Cardiac fibroblast (primary cell): ENCODE results near the gene SEC24B.
"Not testable (repeated sequence)": the region's sequence is repeated elsewhere in the genome, so short reads cannot be mapped to it uniquely, and the experiment has no call there.

Experiments
- DNase-seq, 2 donors: peaks; one replicate each; pipeline versions ENCODE4 v3.0.0 to v3.0.0-alpha.2; 2010; ENCODE audit warnings: low read depth in 2 of 2
- H3K4me3 ChIP-seq, 2 donors: replicated peaks in 1 of 2; 1 replicate in 1 of 2; 2 replicates in 1 of 2; pipeline ENCODE4 v1.5.1; 2011; ENCODE audit warnings: low read depth in 2 of 2, low read length in 2 of 2, mild to moderate bottlenecking in 2 of 2, moderate library complexity in 1 of 2
- TF ChIP-seq, protein P1 (sequence below): IDR thresholded peaks from one replicate; pipeline ENCODE4 v1.5.1; 2011; ENCODE audit warnings: low read depth, mild to moderate bottlenecking, low read length, inconsistent platforms

SEC24B gene

DNA sequence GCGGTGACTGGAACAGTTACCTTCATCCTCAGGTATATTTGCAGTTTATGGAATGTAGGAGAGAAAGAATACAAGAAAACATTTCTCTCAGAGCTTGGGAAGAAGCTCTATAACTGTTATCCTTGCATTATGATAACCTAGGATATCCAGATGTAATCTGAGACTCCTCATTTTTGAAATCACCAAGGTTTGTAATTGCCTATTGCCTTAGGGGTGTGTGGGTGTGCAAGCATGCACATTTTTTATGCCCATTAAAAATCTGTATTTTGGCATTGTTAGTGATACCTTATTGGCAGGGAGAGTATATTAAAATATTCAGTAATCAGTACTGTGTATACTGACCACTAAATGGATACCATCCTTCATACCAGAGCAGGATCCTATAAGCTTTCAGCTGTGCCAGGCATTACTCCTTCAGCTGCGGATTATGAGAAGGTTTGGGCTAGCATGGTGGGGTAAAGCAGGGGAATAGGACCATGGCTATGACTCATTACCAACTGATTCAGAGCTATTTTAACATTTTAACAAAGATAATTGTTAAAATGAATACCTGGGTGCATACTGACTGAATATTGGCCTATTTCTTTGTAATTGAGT is 8.3 kb downstream of the SEC24B start:
- no peak overlapping the region for H3K4me3 ChIP-seq
- TF ChIP-seq, protein P1, sequence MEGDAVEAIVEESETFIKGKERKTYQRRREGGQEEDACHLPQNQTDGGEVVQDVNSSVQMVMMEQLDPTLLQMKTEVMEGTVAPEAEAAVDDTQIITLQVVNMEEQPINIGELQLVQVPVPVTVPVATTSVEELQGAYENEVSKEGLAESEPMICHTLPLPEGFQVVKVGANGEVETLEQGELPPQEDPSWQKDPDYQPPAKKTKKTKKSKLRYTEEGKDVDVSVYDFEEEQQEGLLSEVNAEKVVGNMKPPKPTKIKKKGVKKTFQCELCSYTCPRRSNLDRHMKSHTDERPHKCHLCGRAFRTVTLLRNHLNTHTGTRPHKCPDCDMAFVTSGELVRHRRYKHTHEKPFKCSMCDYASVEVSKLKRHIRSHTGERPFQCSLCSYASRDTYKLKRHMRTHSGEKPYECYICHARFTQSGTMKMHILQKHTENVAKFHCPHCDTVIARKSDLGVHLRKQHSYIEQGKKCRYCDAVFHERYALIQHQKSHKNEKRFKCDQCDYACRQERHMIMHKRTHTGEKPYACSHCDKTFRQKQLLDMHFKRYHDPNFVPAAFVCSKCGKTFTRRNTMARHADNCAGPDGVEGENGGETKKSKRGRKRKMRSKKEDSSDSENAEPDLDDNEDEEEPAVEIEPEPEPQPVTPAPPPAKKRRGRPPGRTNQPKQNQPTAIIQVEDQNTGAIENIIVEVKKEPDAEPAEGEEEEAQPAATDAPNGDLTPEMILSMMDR: no peak
- DNase-seq: no peak

DNA sequence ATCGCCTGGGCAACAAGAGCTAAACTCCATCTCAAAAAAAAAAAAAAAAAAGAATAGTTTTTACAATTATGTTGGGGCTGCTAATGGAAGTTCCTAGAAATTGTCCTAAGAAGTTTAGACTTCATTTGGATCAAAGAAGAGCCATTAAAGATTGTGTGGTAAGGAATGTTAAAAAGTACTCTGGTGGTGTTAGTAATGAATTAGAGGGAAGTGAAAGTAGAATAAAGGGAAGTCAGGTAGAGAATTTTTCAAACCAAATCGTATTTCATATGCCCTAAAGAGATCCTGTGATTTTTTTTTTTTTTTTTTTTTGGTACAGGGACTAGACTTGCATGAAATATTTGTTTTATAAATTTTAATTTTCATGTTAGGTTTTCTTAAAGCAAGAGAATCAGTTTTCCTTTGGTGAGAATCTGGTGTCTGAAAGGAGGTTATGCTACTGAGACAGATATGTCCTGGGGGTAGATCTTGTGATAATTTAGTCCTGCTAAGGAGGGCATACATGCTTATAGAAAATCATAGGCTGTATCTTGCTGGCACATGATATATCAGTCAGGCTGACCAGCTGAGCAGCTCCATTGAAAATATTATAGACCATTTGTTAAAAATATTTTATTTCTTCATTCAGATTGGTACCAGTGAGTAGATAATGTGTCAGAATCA is 10.7 kb downstream of the SEC24B start:
- H3K4me3 ChIP-seq: no peak overlapping the region
- DNase-seq: no peak
- TF ChIP-seq, protein P1: no peak

DNA sequence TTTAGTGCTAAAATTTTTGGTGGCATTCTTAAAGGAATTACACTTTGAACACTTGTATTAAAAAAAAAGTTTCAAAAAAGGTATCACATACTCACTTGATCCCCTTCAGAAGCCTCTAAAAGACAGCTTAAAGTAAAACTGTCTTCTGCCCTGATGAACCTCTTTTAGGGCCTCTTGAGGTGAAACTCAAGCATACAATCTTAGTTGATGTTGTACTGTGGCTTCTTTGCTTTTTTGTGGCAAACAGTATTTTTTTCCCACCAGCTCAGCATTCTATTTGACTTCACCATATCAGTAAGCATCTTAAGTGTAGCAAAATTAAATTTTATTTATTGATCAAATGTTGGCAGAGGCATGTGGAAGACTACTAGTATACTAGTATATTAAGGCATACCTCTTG is 13.7 kb downstream of the SEC24B start:
- TF ChIP-seq, protein P1: no peak
- no peak for DNase-seq
- no peak overlapping the region for H3K4me3 ChIP-seq

DNA sequence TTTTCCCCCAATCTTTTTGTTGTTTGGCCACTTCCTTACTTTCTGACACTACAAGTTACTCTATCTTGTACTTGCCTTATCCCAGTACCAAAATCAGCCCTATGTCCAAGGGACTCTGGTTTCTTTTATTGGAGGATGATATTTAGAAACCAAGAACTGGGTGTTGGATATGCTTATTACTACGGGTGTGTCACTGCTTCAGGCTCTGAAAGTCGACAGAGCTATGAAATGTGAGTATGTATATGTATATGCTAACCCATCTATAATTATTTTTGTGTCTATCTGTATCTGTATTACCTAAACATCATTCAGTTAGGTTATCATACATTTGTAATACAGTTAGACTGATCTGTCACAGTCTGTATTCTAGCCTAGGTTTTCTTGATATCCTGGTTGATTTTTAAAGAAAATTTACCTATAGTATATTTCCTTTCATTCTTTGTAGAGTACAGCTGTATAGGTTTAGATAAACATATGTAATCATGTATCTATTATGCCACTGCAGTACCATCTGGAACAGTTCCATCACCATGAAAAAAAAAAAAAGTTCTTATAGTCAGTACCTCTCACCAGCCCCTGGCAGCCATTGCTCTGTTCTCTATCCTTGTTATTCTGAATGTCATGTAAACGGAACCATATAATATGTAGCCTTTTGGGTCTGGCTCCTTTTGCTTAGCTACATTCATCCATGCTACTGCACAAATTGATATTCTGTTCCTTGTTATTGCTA is 18.1 kb downstream of the SEC24B start:
- H3K4me3 ChIP-seq: no peak overlapping the region
- DNase-seq: no peak
- TF ChIP-seq, protein P1: no peak

DNA sequence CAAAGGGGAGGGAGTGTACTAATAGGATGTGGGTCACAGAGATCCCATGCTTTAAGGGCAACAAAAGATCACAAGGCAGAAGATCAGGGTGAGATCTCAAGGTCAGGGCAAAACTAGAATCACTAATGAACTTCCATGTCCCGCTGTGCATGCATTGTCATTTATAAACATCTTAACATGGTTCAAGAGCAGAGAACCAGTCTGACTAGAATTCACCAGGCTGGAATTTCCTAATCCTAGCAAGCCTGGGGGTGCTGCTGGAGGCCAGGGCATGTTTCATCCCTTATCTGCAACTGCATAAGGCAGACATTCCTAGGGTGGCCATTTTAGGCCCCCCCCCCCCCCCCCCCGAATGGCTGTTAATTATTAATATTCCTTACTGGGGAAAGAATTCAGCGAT is 19.5 kb downstream of the SEC24B start:
- not testable (repeated sequence) for H3K4me3 ChIP-seq, DNase-seq

DNA sequence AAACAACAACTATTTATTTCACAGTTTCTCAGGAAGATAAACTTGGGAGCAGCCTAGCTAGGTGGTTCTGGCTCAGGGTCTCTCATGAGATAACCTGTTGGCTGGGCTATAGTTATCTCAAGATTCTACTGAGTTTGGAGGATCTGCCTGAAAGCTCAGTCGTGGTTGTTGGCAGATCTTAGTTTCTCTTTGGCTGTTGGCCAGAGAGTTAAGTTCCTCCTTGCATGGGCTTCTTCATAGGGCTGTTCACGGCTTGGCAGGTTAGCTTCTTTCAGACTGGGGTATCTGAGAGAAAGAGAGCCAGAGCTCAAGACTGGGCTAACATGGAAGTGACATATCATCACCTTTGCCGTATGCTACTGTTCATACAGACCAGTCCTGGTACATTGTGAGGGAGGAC is 28.7 kb downstream of the SEC24B start:
- H3K4me3 ChIP-seq: no peak overlapping the region
- TF ChIP-seq, protein P1: no peak
- peak; percentile 14 to 34 for DNase-seq

DNA sequence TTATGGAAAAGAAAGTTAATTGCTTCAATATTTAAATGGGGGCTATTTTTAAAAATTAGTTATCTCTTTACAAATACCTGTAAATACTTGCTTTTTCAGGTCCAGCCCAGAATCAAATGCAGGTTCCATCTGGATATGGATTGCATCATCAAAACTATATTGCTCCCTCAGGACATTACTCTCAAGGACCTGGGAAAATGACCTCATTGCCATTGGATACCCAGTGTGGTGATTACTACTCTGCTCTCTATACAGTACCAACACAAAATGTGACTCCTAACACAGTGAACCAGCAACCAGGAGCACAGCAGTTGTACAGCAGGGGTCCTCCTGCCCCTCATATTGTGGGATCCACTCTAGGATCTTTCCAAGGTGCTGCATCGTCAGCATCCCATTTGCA is 29.2 kb downstream of the SEC24B start:
- peak in 1 of 2 donors; percentile 39 for DNase-seq
- TF ChIP-seq, protein P1: no peak
- H3K4me3 ChIP-seq: no peak overlapping the region
